Stomach (tissue), 8 donors: ENCODE results near the gene MDFI. TPM values are rescaled to one million over a fixed set of nuclear protein-coding genes. Genes with fewer than 3 reads are reported as not detected.

Source experiments
- polyA plus RNA-seq, 3 donors: library from polyadenylated mRNA; stranded (reverse); fragments of 200-250 nt; gene quantifications; one replicate each; pipeline ENCODE4 v1.2.3, GENCODE V29; 2013
- small RNA-seq, 4 donors: library from RNA; depleted of rRNA; stranded (forward); fragments of <200 nt; gene quantifications; one replicate each; pipeline ENCODE3, GENCODE V24; 2016
- total RNA-seq, 5 donors: library from RNA; depleted of rRNA; stranded (reverse); fragments of >200 nt; gene quantifications; one replicate each; pipeline versions ENCODE4 v1.1.0 to v1.2.3, GENCODE V29; 2014 to 2016
- donor health status: healthy with polysubstance abuse.
- donor health status: Bipolar disorder and iron deficiency.
- donor health status: healthy.

MDFI gene
- total and polyA plus RNA-seq, 8 donors, result 3.7 to 17.2 (median 8.3) TPM; not detected in 1

Small RNAs within 50 kb of the gene (small RNA-seq; reads per million reads assigned to genes)
- gene MIR4641, result 0 reads per million in 4 donors

Other genes with a start within 250 kb of the MDFI start
- gene FOXP4, start 92.1 kb upstream of the MDFI start, total RNA-seq, result 10 to 100 TPM in 4 of 5 donors, 1 to 10 TPM in 1; 7.9 to 70.4 (median 40.3) TPM
- 10 to 100 TPM; 14.3 to 33.7 (median 27.6) TPM for gene FOXP4, start 92.1 kb upstream of the MDFI start, polyA plus RNA-seq
- 100 to 1,000 TPM in 1 of 5 donors, 10 to 100 TPM in 2, 1 to 10 TPM in 2; 6.4 to 130 (median 12.9) TPM for gene TFEB, start 97.1 kb downstream of the MDFI start, total RNA-seq
- 10 to 100 TPM; 12.1 to 19.5 (median 14.0) TPM for gene TFEB, start 97.1 kb downstream of the MDFI start, polyA plus RNA-seq
- gene PGC, start 108.9 kb downstream of the MDFI start, total RNA-seq, result over 10,000 TPM in 1 of 5 donors, 1,000 to 10,000 TPM in 3, 100 to 1,000 TPM in 1; 101 to 32,926 (median 1,172) TPM
- gene PGC, start 108.9 kb downstream of the MDFI start, polyA plus RNA-seq, result over 10,000 TPM in 2 of 3 donors, 1,000 to 10,000 TPM in 1; 8,432 to 48,206 (median 26,682) TPM
- gene FRS3, start 141.4 kb downstream of the MDFI start, total RNA-seq, result 10 to 100 TPM in 1 of 5 donors, 1 to 10 TPM in 3, under 1 TPM in 1; 0.29 to 22.2 (median 3.1) TPM
- gene FRS3, start 141.4 kb downstream of the MDFI start, polyA plus RNA-seq, result 1 to 10 TPM; 2.9 to 4.4 (median 4.1) TPM
- gene PRICKLE4, start 142.3 kb downstream of the MDFI start, total RNA-seq, result 10 to 100 TPM in 3 of 5 donors, 1 to 10 TPM in 2; 4.4 to 77.0 (median 27.8) TPM
- 1 to 10 TPM in 2 of 3 donors, not detected in 1; 1.9 to 4.8 TPM for gene PRICKLE4, start 142.3 kb downstream of the MDFI start, polyA plus RNA-seq
- 100 to 1,000 TPM in 2 of 5 donors, 10 to 100 TPM in 3; 11.9 to 159 (median 68.7) TPM for gene TOMM6, start 149.2 kb downstream of the MDFI start, total RNA-seq
- gene TOMM6, start 149.2 kb downstream of the MDFI start, polyA plus RNA-seq, result 100 to 1,000 TPM; 308 to 343 (median 323) TPM